Mesendoderm (in vitro differentiated cells): ENCODE data around the gene MYO9B.
A peak's percentile ranks its signal among the peaks of the same experiment; 100 is the strongest.

Experiments used
- DNase-seq: peaks from one replicate; pipeline ENCODE4 v3.0.0; 2013
- H2AK5ac ChIP-seq: 2 replicates; pipeline ENCODE4 v1.6.1; 2013; ENCODE audit warnings: low read length, inconsistent platforms
- H2BK120ac ChIP-seq: 2 replicates; pipeline ENCODE4 v1.6.1; 2013; ENCODE audit warnings: low read depth, mild to moderate bottlenecking, low read length, moderate library complexity, mixed read lengths
- H2BK15ac ChIP-seq: replicated peaks from 2 replicates; pipeline ENCODE4 v1.6.1; 2013; ENCODE audit warnings: low read depth, mild to moderate bottlenecking, moderate library complexity
- H2BK5ac ChIP-seq: 2 replicates; pipeline ENCODE4 v1.6.1; 2013; ENCODE audit warnings: low read length, inconsistent platforms
- H3K18ac ChIP-seq: 2 replicates; pipeline ENCODE4 v1.6.1; 2013; ENCODE audit warnings: mild to moderate bottlenecking, low read length, mixed read lengths
- H3K23ac ChIP-seq: one replicate; pipeline ENCODE4 v1.6.1; 2013; ENCODE audit warnings: low read length
- H3K27ac ChIP-seq: 2 replicates; pipeline ENCODE4 v1.5.1; 2013; ENCODE audit warnings: low read depth, mild to moderate bottlenecking, inconsistent platforms, low read length, moderate library complexity
- H3K27me3 ChIP-seq: 2 replicates; pipeline ENCODE4 v1.6.1; 2013; ENCODE audit warnings: low read length, control low read depth, mild to moderate bottlenecking, inconsistent platforms; ENCODE audit not compliant: insufficient read depth, poor library complexity
- H3K36me3 ChIP-seq: 2 replicates; pipeline ENCODE4 v1.6.1; 2013; ENCODE audit warnings: low read length, inconsistent platforms; ENCODE audit not compliant: control insufficient read depth, insufficient read depth
- H3K4ac ChIP-seq: one replicate; pipeline ENCODE4 v1.6.1; 2013; ENCODE audit warnings: low read depth, mild to moderate bottlenecking, low read length, moderate library complexity
- H3K4me1 ChIP-seq: 2 replicates; pipeline ENCODE4 v1.6.1; 2013; ENCODE audit warnings: low read depth, low read length, inconsistent platforms; ENCODE audit not compliant: control insufficient read depth
- H3K4me2 ChIP-seq: 2 replicates; pipeline ENCODE4 v1.6.1; 2013; ENCODE audit warnings: low read length
- H3K4me3 ChIP-seq: 2 replicates; pipeline ENCODE4 v1.5.1; 2013; ENCODE audit warnings: mild to moderate bottlenecking, low read length
- H3K56ac ChIP-seq: one replicate; pipeline ENCODE4 v1.6.1; 2013; ENCODE audit warnings: low read length
- H3K79me1 ChIP-seq: 2 replicates; pipeline ENCODE4 v1.6.1; 2013; ENCODE audit warnings: low read length, inconsistent platforms
- H3K79me2 ChIP-seq: 2 replicates; pipeline ENCODE4 v1.6.1; 2013; ENCODE audit warnings: mild to moderate bottlenecking, low read length; ENCODE audit not compliant: control insufficient read depth, insufficient read depth
- H3K9ac ChIP-seq: 2 replicates; pipeline ENCODE4 v1.6.1; 2013; ENCODE audit warnings: low read length, inconsistent platforms
- H4K5ac ChIP-seq: one replicate; pipeline ENCODE4 v1.6.1; 2013; ENCODE audit warnings: low read length
- H4K8ac ChIP-seq: one replicate; pipeline ENCODE4 v1.6.1; 2013; ENCODE audit warnings: low read depth, mild to moderate bottlenecking, control low read depth, low read length, moderate library complexity
- WGBS: extraction: QIAGEN DNeasy Blood & Tissue Kit; methylation state at CpG from one replicate; pipeline ENCODE4 v1.1.7; 2013; ENCODE audit warnings: low lambda C conversion rate, missing lambda C conversion rate; ENCODE audit not compliant: insufficient coverage; ENCODE audit errors: extremely low coverage; 5-methylcytosine and 5-hydroxymethylcytosine counted together

Gene MYO9B

DNA sequence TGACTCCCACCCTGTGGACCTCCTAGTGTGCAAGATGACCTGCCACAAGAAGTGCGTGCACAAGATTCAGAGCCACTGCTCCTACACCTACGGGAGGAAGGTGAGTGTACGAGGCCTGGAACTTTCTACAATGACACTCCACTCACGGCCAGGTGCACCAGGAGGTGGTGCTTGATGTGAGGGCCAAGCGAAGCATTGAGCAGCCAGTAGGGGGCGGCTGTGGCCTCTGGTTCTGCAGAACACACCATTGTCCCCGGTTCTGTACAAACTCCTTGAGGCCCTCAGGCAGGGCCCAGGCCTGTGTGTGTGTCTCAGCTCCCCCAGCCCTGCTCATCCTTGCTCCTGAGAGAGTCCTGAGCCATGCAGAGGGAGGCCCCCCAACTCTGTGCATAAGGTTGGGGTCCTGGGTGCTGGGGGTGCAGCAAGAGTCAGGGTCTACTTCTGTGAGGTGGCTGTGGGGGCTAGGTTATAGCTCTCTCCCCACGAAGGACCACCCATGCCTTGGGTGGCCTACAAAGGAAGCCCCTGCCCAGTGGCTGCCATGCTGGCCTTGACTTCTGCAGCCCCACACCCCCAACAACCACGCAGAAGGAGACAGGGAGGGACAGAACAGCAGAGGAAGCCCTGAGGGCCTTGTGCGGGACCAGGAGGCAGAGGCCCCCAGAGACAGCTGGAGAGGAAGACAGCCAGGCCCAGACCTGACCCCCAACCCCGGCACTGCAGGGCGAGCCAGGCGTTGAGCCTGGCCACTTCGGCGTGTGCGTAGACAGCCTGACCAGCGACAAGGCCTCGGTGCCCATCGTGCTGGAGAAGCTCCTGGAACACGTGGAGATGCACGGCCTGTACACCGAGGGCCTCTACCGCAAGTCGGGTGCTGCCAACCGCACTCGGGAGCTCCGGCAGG lies 129.9 kb downstream of the MYO9B start:
- no peak overlapping the region for H3K56ac ChIP-seq
- no CpG with 5 or more reads among the region's 27 CpGs for WGBS
- H2AK5ac ChIP-seq = no peak overlapping the region
- no peaks in the 10 kb centered on the region for H3K4me1 ChIP-seq
- no peak overlapping the region for H2BK120ac ChIP-seq
- no peak overlapping the region for H2BK15ac ChIP-seq
- peak; percentile 81 for DNase-seq
- no peak overlapping the region for H3K4me3 ChIP-seq
- H3K36me3 ChIP-seq = peaks cover 11% of the 10 kb centered on the region
- H3K18ac ChIP-seq = no peak overlapping the region
- H2BK5ac ChIP-seq = no peak overlapping the region
- no peak overlapping the region for H3K4me2 ChIP-seq
- H3K9ac ChIP-seq = no peak overlapping the region
- H4K8ac ChIP-seq = no peak overlapping the region
- no peaks in the 10 kb centered on the region for H3K27me3 ChIP-seq
- no peak overlapping the region for H3K4ac ChIP-seq
- H3K79me2 ChIP-seq = no peaks in the 10 kb centered on the region
- no peak overlapping the region for H3K27ac ChIP-seq
- H4K5ac ChIP-seq = no peak overlapping the region
- H3K23ac ChIP-seq = no peak overlapping the region
- no peaks in the 10 kb centered on the region for H3K79me1 ChIP-seq

DNA sequence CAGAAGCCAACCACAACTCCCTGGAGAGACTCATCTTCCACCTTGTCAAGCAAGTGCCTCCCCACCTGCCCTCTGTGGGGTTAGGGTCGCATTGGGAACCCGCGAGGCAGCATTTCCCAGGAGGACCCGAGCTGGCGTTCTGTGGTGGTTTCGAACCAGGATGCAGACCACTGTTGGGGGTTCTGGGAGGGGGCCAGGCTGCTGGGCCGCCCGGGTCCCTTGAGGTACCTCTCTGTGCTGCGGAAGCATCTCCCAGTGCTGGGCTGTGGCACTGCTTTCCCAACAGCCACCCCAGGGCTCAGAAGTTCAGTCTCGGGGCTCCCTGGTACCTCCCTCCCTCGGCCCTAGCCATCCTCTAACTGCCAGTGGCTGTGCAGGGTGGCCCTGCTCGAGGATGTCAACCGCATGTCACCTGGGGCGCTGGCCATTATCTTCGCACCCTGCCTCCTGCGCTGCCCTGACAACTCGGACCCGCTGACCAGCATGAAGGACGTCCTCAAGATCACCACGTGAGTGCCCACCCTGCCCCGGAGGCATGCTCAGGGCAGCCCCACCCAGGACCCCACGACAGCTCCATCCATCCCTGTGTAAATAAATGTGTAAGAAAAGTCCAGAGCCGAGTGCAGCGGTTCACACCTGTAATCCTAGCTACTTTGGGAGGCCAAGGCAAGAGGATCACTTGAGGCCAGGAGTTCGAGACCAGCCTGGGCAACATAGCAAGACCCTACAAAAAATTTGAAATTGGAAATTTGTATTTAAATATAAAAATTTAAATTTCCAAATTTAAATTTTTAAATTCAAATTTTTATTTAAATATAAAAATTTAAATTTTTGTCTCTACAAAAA lies 131.4 kb downstream of the MYO9B start:
- H3K4ac ChIP-seq = no peak overlapping the region
- no peak overlapping the region for H2BK120ac ChIP-seq
- no peak overlapping the region for H3K9ac ChIP-seq
- H2AK5ac ChIP-seq = no peak overlapping the region
- WGBS = no CpG with 5 or more reads among the region's 25 CpGs
- no peak overlapping the region for H4K5ac ChIP-seq
- no peaks in the 10 kb centered on the region for H3K27me3 ChIP-seq
- H3K79me1 ChIP-seq = no peaks in the 10 kb centered on the region
- H3K23ac ChIP-seq = no peak overlapping the region
- no peak overlapping the region for H3K4me3 ChIP-seq
- H4K8ac ChIP-seq = no peak overlapping the region
- H3K18ac ChIP-seq = no peak overlapping the region
- peaks cover 7% of the 10 kb centered on the region for H3K36me3 ChIP-seq
- H2BK5ac ChIP-seq = no peak overlapping the region
- H3K4me1 ChIP-seq = no peaks in the 10 kb centered on the region
- no peak for DNase-seq
- H3K79me2 ChIP-seq = no peaks in the 10 kb centered on the region
- H3K4me2 ChIP-seq = no peak overlapping the region
- H3K56ac ChIP-seq = no peak overlapping the region
- H3K27ac ChIP-seq = no peak overlapping the region
- H2BK15ac ChIP-seq = no peak overlapping the region

DNA sequence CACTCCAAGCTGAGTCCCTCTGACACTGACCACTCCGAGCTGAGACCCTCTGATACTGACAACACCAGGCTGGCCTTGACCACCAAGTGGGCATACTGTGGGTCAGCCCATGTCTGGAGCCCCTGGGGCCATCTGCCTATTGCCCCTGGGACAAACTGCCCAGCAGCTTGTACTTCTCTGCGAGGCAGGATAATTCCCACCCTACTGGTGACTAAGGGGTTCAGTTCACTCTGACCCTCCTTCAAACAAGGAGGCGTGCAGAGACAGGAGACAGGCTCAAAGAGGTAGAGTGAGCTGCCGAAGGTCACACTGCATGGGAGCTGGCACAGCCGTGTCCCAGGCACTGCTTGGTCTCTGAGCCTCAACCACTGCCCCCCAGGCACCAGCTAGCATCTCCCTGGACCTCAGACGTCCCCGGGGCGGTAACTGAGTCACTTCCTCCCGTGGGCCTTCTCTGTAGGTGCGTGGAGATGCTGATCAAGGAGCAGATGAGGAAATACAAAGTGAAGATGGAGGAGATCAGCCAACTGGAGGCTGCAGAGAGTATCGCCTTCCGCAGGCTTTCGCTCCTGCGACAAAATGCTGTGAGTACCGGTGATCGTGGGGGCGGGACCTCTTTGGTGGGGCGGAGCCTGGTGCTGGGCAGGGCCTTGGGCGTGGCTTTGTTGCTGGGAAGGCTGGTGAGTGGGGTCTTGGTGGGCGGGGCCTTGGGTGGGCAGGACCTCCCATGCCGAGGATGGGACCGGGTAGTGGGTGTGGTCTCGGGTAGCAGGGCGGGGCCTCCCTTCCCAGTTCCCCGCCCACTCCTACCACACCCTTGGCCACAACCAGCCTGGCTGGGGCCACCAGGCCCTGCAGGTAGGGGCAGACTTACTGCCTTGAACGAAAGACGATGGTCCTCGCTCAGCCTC lies 133.8 kb downstream of the MYO9B start:
- Histone ChIP-seq H3K79me2 (no peaks in the 10 kb centered on the region), H3K27me3 (no peaks in the 10 kb centered on the region), H2BK5ac (no peak overlapping the region), H3K79me1 (no peaks in the 10 kb centered on the region), H2BK15ac (no peak overlapping the region), H4K8ac (no peak overlapping the region), H2AK5ac (peak overlapping the region; percentile 65), H4K5ac (no peak overlapping the region), H3K9ac (peak overlapping the region; percentile 48), H3K18ac (no peak overlapping the region), H3K4me3 (no peak overlapping the region), H3K23ac (no peak overlapping the region), H3K4me2 (no peak overlapping the region), H2BK120ac (no peak overlapping the region), H3K27ac (no peak overlapping the region), H3K4me1 (no peaks in the 10 kb centered on the region), H3K4ac (no peak overlapping the region), H3K56ac (peak overlapping the region; percentile 50), H3K36me3 (no peaks in the 10 kb centered on the region)
- WGBS = no CpG with 5 or more reads among the region's 28 CpGs
- DNase-seq = peak; percentile 97

DNA sequence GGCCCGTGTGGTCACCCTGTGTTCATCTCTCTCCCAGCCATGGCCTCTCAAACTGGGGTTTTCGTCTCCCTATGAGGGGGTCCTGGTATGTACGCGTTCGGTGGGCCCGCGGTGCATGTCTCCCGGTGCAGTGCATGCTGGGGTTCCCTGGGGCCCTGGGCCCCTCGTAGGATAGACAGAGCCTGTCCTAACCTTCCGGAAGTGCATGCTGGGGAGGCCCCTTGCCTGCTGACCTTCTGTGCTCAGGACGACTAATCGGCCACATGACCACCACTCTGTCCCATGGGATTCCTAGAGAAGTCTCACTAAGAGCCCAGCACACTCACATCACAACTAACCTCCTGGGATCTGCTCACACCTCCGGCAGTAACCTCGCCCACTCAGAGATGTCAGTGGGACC lies 134.7 kb downstream of the MYO9B start:
- H3K9ac ChIP-seq = no peak overlapping the region
- H3K56ac ChIP-seq = no peak overlapping the region
- no peak overlapping the region for H3K4me2 ChIP-seq
- H3K4me3 ChIP-seq = no peak overlapping the region
- no peak overlapping the region for H3K4ac ChIP-seq
- no CpG with 5 or more reads among the region's 14 CpGs for WGBS
- no peaks in the 10 kb centered on the region for H3K79me1 ChIP-seq
- no peak overlapping the region for H3K18ac ChIP-seq
- no peak for DNase-seq
- no peak overlapping the region for H3K23ac ChIP-seq
- H2BK5ac ChIP-seq = no peak overlapping the region
- no peak overlapping the region for H4K8ac ChIP-seq
- H2BK15ac ChIP-seq = no peak overlapping the region
- H3K27ac ChIP-seq = no peak overlapping the region
- no peaks in the 10 kb centered on the region for H3K79me2 ChIP-seq
- H3K36me3 ChIP-seq = no peaks in the 10 kb centered on the region
- H3K27me3 ChIP-seq = no peaks in the 10 kb centered on the region
- no peak overlapping the region for H2AK5ac ChIP-seq
- no peak overlapping the region for H4K5ac ChIP-seq
- H2BK120ac ChIP-seq = no peak overlapping the region
- peaks cover 3% of the 10 kb centered on the region for H3K4me1 ChIP-seq

DNA sequence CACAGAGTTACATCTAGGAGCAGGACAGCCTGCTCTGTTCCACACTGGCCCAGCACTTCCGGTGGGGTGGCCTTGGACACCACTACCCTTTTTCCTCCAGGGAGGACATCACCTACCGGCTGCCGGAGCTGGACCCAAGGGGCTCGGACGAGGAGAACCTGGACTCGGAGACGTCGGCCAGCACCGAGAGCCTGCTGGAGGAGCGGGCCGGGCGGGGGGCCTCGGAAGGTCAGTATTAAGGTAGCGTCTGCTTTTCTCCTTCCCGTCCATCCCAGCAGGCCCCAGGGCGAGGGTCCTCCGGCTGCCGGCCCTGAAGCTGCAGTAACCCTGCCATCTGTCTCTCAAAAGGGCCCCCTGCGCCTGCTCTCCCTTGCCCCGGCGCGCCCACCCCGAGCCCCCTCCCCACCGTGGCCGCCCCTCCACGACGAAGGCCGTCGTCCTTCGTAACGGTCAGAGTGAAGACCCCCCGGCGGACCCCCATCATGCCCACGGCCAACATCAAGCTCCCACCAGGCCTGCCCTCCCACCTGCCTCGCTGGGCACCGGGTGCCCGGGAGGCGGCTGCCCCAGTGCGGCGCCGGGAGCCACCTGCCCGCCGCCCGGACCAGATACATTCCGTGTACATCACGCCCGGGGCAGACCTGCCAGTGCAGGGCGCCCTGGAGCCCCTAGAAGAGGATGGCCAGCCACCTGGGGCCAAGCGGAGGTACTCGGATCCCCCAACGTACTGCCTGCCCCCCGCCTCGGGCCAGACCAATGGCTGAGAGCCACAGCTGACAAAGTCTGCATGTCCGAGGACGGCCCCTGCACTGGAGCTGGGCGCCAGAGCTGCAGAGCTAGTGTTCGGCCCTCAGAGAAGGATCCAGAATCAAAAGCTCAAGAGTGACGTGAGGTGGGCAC lies 136.2 kb downstream of the MYO9B start:
- H3K56ac ChIP-seq = no peak overlapping the region
- H3K27me3 ChIP-seq = no peaks in the 10 kb centered on the region
- no peaks in the 10 kb centered on the region for H3K36me3 ChIP-seq
- H4K8ac ChIP-seq = no peak overlapping the region
- no CpG with 5 or more reads among the region's 58 CpGs for WGBS
- H3K4me2 ChIP-seq = no peak overlapping the region
- no peak for DNase-seq
- no peak overlapping the region for H3K23ac ChIP-seq
- no peak overlapping the region for H3K27ac ChIP-seq
- no peak overlapping the region for H3K9ac ChIP-seq
- H3K79me2 ChIP-seq = no peaks in the 10 kb centered on the region
- no peak overlapping the region for H3K4me3 ChIP-seq
- H3K79me1 ChIP-seq = no peaks in the 10 kb centered on the region
- no peak overlapping the region for H2AK5ac ChIP-seq
- no peak overlapping the region for H2BK15ac ChIP-seq
- H2BK5ac ChIP-seq = no peak overlapping the region
- H4K5ac ChIP-seq = no peak overlapping the region
- H3K4me1 ChIP-seq = peaks cover 3% of the 10 kb centered on the region
- no peak overlapping the region for H3K4ac ChIP-seq
- no peak overlapping the region for H2BK120ac ChIP-seq
- no peak overlapping the region for H3K18ac ChIP-seq
